ENCODE data around the gene RAPGEF4.

GRCh38 chr2:173058673-173059072 is 323.0 kb downstream of the RAPGEF4 start:
- TF ChIP-seq CEBPB (IDR thresholded peaks at IDR 0.05; ENCODE audit: low read depth, low read length) (no peak), POLR2A (IDR thresholded peaks at IDR 0.05; ENCODE audit: low read depth, low read length) (no peak), RCOR1 (IDR thresholded peaks at IDR 0.05; ENCODE audit: insufficient replicate concordance, low read length) (no peak), RAD21 (IDR thresholded peaks at IDR 0.05; ENCODE audit: low read length) (no peak)
- TF ChIP-seq, protein P1, sequence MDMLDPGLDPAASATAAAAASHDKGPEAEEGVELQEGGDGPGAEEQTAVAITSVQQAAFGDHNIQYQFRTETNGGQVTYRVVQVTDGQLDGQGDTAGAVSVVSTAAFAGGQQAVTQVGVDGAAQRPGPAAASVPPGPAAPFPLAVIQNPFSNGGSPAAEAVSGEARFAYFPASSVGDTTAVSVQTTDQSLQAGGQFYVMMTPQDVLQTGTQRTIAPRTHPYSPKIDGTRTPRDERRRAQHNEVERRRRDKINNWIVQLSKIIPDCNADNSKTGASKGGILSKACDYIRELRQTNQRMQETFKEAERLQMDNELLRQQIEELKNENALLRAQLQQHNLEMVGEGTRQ (IDR thresholded peaks at IDR 0.05; ENCODE audit: low read depth, low read length): no peak
- TF ChIP-seq, protein P2, sequence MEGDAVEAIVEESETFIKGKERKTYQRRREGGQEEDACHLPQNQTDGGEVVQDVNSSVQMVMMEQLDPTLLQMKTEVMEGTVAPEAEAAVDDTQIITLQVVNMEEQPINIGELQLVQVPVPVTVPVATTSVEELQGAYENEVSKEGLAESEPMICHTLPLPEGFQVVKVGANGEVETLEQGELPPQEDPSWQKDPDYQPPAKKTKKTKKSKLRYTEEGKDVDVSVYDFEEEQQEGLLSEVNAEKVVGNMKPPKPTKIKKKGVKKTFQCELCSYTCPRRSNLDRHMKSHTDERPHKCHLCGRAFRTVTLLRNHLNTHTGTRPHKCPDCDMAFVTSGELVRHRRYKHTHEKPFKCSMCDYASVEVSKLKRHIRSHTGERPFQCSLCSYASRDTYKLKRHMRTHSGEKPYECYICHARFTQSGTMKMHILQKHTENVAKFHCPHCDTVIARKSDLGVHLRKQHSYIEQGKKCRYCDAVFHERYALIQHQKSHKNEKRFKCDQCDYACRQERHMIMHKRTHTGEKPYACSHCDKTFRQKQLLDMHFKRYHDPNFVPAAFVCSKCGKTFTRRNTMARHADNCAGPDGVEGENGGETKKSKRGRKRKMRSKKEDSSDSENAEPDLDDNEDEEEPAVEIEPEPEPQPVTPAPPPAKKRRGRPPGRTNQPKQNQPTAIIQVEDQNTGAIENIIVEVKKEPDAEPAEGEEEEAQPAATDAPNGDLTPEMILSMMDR (conservative IDR thresholded peaks at IDR 0.05; ENCODE audit: low read depth, low read length): no peak

Measured in IMR-90 (cell line).